IPS-NIHi7 (cell line): ENCODE measurements around the gene BHLHE23.

Experiments
- DNase-seq: peaks from one replicate; pipeline ENCODE4 v3.0.0; 2012; ENCODE audit warnings: mixed read lengths; ENCODE audit errors: extremely low spot score

BHLHE23 gene

DNA sequence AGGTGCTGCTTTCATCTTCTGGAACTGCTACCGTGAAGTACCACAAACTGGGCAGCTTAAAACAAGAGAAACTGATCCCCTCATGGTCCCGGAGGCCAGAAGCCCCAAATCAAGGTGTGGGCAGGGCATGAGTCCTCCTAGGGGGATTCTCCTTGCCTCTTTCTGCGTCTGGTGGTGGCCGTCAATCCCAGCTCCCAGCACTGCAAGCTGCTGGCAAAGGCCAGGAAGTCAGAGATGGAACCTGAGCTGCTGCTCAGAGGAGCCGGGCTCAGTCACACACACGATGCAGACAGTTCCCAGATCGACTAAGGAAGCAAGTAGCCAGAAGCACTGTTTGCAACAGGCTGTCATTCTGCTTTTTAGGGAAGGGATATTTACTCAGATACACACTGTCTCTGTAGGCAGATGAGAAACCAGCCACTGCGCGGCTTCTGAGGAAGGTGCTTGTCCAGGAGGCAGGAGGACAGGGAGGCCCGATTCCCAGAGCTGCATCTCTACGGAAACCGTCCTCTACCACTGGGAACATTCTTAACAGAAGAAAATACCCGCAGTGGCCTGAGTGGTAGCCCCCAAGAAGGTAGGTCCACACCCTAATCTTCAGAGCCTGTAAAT lies 15.5 kb downstream of the BHLHE23 start:
- no peak for DNase-seq

DNA sequence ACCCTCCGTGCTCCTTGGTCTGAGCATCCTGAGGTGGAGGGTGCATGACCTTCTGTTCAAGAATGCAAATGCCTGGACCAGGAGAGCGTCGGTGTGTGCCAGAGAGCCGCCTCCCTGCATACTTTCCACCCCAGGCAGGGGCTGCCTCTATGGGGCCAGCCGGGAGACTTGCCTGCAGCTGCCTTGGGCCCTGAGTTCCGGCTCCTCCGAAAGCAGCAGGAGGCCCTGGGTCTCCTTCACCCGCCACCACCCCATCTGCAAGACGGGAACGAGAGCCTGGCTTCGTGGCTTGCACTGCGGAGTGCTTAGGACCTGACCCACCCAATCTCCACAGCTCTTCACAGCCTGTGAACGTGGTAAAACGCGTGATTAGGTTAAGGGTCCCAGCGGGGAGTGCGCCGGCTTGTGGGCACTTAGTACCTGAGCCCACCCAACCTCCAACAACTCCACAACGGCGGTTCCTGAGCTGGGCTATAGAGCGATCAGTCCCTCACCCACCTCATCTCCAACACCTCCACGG lies 16.4 kb downstream of the BHLHE23 start:
- no peak for DNase-seq

DNA sequence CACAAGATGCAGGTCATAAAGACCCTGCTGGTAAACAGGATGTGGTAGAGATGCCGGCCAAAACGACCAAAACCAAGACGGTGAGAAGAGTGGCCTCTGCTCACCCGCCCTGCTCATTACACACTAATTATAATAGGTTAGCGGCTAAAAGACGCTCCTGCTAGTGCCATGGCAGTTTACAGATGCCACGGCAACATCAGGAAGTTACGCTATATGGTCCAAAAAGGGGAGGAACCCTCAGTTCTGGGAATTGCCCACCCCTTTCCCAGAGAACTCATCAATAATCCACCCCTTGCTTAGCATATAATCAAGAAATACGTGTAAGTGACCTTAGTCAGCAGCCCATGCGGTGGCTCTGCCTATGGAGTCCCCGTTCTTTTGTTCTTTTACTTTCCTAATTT lies 17.6 kb downstream of the BHLHE23 start:
- no peak for DNase-seq

DNA sequence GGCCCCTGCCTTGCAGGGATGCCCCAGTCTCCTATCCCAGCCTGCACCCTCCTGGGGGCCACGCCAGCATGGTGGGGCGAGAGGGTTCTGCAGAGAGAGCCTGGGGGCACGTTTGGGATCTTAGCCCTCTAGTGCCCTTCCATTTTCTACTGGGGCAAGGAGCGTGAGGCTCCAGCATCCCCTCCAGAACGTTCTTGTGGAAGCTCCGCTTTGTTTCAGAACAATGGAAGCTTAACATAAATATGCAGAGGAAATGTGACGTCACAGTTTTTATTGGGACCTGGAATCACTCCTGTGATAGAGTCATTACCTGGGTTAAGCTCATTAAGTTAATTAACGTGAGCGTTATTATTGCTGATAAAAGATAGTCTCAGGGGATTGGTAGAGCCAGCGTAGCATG lies 19.6 kb downstream of the BHLHE23 start:
- DNase-seq, result no peak

DNA sequence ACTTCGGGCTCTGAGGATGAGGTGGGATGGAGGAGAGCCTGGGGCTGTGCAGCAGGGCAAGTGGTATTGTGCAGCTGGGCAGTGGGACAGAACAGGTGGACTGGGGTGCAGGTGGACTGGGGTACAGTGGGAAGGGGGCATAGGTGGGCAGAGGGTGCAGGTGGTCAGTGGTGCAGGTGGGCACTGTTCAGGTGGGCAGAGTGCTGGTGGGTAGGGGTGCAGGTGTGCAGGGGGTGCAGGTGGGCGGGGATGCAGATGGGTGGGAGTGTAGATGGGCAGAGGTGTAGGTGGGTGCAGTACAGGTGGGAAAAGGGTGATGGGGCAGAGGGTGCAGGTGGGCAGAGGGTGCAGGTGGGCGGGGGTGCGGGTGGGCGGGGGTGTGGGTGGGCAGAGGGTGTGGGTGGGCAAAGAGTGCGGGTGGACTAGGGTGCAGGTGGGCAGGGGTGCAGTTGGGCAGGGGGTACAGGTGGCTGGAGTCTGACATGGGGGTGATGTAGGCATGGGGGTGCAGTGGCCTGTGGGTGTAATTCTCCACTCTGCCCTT lies 20.4 kb downstream of the BHLHE23 start:
- no peak for DNase-seq

DNA sequence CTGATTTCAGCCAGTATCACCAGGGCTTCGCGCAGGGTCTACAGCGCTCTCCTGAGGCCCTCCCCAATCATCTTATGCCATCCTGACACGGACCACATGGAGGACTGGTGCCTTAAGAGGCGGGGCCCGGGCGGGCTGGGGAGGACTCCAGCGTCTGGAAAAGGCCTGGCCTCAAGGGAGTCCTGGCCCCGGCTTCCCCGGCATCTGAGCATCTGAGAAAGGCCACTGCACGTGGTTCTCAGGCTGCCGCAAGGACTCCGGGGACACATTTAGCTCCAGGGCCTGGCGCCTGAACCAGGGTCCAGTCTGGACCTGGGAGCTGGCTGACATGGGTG lies 21.4 kb downstream of the BHLHE23 start:
- no peak for DNase-seq

DNA sequence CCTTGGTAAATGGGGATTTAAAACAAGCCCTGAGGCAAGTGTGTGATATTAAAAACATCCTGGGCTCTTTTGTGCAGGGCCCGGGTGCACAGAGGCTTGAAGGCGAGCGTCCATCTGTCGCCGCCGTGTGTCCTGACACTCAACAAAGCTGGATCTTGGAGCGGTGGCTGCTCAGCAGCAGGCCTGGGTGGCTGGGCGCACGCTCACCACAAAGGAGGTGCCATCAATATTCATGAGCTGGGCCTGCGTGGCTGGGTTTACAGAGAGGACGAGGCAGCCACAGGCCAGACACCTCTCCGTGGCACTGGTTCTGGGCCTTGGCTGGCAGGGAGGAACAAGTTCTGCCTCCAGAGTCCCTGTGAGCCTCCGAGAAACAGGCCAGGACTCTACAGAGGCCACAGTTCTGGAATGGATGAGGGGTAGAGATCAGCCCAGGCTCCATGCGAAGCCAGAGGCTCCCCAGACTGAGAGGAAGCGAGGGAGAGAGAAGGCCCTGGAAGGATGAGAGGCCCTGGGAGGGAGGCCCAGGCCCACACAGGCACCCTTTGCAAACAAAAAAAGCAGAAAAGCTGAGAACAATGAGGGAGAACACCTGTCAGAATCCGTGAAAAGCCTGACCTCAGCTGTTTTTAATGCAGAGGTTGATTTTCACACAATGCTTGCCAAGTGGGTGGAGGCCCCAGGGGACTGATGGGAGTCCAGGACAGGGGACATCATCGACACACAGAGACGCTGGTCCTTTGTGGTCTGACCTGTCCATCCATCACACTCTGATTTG lies 21.9 kb downstream of the BHLHE23 start:
- DNase-seq, result no peak

DNA sequence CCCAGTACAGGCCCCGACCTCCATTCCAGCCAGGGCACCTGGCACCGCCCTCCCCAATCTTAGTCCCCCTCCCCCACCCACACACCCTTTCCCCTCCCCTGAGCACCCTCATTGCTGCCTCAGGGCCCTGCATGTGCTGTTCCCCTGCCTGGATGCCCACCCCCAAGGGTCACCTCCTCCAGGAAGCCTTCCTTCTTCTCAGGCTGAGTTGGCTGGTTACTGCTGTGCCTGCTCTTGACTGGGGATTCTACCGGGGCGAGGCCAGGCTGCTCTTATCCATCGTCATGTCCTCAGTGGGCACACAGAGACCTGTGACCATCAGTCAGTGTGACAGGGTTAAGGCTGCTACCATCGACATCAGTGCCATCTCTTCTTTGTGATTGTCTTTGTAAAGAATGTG lies 23.6 kb downstream of the BHLHE23 start:
- DNase-seq, result no peak

DNA sequence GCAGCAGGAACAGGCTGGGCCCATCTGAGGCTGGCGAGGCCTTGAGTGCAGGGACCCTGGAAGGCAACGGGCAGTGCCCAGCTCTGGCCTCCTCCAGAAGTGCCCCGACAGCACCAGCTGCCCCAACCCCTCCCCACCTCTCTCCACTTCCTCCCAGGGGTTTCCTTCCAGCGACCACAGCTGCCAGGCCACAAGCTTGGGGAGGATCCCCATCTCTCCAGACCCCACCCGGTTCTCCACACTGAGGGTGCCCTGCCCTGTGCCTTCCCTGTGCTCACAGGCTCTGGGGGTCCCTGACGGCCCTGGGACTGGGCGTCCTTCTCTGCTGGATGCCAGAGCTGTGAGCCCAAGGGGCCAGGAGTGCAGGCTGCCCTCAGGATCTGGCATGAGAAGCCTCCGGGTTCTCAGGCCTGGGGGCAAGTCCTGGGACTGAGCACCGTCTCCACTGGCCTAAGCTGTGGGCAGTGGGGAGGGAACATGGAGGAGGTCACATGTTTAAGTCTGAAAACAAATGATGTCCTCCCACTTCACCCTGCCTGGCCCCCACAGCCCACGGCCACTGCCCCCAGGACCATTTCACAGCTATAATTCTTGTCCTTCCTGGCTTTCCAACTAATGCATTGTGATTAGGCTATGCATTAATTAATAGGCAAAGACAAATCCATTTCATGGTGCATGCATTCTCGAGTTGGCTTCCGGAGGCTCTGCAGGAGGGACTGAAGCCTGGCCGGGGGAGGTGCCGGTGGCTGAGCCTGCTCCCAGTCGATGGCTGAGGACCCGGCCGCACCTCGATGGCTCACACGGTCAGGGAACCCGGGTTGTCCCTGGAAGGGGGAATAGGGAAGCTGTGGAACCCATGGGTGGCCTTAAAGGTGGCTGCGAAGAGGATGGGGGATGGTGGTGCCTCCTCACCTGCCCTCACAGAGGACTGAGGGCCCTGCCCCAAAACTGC lies 24.4 kb downstream of the BHLHE23 start:
- no peak for DNase-seq

DNA sequence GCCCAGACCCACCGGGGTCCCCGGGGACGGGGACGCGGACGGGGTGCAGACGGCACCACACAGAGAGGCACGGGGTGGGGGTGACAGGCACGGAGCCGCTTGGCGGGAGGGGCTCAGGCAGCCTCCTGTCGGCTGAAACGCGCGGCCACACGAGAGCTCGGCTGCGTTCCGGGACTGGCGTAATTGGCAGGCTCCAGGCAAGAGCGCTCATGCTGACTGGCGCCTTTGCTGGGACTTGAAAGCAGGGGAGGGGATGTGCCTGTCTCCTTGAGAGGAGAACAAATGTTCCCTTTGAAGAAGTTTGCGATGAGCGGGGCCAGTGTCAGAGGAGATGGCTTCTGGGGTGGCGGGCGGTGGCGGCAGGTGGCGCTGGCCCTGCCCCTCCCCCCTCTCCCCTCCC lies 25.8 kb downstream of the BHLHE23 start:
- DNase-seq, result no peak

DNA sequence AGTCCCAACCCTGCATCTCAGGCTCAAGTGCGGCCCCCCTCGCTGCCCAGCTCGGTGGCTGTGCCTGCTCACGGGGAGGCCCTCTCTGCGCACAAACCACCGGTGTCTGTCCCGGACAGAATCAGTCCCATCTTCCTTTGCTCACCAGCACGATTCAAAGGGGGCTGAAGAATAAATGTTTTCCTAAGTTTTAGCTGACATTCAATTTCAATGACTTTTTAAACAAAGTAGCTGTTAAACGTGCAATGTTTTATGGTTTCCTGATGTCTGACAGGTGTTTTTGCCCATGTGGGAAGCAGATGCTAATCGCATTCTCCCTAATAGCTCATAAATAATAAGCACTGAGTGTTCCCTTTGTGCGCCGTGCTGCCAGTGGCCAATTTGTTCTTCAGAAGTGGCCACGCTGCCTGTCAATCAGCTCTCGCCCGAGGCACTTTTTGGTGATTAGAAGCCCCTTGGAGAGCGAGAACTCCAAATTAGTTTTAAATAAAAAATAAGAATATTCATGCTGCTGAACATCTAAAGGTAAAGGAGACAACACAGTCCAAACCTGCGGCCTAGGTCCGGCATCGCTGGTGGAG lies 26.3 kb downstream of the BHLHE23 start:
- DNase-seq, result no peak

DNA sequence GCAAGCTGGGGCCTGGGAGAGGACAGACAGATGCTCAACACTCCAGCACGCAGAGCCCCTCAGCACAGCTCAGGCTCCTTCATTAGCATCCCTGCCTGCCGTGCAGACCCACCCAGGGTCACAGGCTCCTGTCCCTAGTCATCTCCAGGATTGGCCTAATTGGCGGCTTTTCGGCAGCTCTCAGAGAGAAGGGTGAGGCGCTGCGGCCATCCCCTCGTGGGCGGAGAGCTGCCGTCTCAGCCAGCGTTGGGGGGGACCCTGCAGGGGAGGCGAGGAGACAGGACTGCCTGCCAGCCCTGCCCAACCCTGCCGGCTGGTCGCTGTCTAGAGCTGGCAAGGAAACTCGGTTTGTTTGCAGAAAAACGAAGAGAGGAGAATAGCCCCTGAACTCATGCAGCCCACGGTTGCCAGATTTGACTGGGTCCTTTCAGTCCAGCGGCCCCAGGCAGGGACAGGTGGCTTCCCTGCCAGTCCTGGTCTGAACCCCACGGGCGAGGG lies 26.8 kb downstream of the BHLHE23 start:
- no peak for DNase-seq

DNA sequence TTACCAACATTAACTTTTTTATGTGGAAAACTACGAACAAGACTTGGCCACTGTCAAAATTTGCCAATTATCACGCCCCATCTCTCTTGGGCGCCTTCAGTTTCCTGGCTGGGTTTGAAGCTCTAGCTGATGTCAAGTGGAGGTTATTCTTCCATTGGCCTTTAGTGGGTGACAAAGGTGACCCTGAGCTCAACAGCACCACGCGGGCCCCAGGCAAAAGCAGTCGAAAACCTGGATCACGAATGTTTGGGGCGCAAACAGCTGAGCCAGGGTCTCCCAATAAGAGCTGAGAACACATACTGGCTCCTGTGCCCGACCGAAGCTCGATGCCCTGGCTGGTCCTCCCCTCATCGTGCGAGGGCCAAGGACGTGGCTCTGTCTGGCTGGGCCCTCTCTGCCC lies 27.5 kb downstream of the BHLHE23 start:
- no peak for DNase-seq

DNA sequence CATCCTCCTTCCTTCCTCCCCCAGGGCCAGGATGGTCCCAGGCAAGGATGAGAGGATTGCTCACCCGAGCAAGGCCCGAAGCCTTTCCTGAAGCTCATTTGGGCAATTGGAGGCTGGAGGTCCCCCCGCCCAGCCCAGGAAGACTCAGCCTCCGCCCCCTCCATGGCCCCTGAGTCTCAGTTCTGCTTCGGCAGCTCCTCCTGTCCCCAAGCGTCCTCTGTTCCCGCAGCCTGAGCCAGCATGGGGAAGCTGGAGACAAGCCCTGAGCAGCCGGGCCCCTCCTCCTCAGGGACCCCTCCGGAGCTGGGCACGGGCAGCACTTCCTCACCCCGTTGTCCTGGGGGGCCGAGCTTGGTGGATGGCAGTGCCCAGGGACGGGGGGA lies 28.2 kb downstream of the BHLHE23 start:
- DNase-seq, result no peak

DNA sequence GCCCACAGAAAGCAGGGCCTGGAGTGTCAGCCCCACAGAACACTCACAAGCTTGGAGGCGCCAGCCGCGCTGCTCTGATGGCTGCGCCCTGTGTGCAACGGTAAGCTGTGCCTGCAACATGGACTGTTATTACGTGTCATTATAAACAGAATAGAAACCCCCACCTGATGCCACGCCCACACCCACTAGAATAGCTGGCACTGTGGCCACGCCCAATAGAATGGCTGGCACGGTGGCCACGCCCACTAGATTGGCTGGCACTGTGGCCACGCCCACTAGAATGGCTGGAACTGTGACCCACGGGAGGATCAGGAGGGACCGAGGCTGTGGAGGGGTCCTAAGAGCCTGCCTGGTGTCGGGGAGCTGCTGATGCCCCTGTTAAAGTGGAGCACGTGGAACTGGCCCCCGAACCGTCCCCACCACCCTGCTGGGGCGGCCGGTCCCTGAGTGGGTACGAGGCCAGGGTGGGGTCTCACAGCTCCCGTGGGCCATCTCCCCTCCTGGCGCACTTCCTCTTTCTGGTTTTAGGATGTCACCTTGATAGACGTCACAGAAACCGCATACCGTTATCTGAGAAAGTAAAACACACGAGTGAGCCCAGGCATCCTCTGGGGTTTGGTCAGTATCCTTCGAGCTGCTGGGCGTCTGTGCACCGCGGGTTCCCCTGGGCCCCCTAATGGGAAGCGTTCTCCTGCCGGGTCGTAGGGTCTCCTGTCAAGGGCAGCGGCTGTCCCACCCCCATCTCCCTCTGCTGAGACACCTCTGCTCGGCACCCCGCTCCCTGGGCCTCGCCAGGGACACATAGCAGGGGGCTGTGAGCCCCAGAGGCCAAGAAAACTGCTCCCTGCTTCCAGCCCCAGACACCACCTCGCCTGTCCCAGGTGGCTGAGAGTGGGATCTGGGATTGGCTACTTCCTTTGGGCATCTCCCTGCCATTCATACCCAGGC lies 28.9 kb downstream of the BHLHE23 start:
- no peak for DNase-seq

DNA sequence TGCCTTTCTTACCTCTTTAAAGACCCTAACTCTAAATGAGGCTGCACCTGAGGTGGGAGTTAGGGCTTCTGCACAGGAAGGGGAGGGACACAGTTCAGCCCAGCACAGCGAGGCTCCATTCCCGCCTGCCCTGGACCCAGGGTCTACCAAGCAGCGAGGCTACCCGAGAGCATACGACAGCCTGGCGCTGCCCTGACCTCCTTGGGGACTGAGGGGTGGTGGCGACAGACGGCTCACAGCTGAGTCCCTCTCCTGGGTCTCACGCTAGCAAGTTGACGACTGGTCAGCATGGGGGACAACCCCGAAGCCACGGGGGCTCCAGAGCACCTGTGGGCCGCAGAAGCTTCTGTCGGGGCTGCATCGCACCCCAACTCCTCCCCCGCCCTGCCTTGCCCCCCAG lies 29.9 kb downstream of the BHLHE23 start:
- DNase-seq, result no peak

DNA sequence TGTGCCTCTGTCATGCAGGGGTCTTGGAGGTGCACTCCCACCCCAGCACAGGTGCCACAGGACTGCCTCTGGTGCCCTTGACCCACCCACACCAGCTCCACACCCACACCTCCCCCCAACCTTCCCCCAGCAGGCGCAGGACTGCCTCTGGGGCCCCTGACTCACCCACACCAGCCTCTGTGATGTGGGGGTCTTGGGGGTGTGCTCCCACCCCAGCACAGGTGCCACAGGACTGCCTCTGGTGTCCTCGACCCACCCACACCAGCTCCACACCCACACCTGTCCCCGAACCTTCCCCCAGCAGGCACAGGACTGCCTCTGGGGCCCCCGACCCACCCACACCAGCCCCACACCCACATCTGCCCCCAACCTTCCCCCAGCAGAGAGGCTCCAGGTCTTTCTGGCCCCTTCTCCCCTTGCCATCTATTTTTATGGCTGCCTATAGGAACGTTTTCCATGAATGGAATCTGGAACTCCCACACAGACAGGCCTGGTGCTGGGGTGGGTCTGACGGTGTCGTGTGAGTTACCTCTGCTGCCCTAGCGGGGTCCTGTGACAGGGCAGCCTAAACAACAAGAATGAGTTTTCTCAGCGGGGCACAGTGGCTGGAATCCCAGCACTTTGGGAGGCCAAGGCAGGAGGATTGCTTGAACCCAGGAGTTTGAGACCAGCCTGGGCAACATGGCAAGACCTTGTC lies 30.8 kb downstream of the BHLHE23 start:
- DNase-seq, result no peak

DNA sequence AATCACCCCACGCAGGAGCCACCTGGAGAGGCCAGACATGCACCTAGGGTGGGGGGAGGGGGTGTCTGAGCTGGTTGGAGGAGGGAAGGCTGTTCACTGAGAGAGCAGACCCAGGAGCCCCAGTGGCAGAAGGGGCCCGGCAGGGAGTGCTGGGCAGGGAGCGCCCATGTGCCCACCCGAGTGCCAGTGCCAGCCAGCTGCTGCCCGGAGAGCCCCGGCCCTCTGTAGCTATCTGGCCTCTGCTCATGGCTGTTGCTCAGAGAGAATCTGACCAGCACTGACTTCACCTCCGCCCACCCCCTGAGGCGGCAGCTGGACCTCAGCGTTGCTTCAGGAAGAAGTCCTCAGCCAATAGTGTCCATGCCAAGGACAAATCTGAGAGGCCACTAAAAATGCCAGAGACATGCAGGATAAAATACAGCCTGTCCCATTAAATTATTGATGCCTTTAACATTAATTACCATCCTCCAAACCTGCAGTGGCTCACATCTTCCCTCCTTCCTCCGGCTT lies 31.5 kb downstream of the BHLHE23 start:
- DNase-seq, result no peak

DNA sequence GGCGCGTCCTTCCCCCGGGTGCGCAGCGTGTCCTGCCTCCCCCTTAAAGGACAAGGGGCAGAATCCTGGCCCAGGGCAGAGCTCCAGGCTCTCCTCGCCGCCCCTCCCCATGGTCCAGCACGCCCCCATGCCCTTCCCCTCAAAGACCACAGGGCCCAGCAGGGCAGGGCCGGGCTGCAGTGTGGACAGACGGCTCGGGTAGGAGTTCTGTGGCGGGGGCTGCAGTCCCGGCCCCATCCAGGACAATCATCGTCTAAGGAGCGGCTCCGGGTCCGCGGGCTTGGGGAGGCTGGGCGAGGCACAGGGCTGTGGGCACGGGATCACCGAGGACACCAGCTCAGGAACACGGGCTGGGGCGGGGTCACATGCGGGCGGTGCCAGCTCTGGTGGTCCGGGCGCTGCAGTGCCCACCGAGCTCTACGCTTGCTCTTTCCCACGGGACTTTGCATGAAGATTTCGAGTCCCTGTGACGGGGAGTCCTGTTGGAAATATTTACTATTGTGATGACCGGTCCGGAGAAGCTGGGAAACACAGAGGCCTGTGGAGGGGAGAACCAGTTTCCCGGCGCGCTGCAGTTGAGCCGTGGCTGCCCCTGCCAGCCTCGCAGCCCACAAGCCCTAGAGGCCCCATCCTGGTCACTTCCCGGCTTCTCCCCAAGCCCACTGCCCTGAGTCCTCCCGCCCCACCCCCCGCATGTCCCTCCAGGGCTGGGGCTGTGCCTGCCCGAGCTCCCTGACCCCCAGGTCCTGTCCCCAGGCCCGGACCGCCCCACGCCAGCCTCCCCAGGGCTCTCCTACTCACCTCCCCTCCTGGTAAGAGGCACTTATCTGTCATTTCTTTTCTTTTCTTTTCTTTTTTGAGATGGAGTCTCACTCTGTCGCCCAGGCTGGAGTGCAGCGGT lies 33.7 kb downstream of the BHLHE23 start:
- DNase-seq, result no peak
